Measurements from ENCODE around the gene IRX2.

Gene IRX2

DNA sequence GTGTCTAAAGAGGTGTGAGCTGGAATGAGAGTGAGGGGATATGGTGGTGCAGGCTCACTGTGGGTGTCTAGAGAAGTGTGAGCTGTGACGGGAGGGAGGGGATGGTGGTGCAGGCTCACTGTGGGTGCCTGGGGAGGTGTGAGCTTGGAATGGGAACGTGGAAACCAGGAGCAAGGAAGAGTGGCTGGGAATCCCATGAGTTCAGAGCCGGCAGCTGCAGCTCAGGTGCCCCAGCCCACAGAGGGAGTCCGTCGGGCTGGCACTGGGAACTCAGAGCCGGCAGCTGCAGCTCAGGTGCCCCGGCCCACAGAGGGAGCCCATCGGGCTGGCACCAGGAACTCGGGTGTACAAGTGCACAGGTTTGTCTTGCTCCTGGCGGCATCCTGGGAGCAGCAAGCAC is 45.6 kb downstream of the IRX2 start:
- no peak overlapping the region for H3K4me3 ChIP-seq (ENCODE audit: low read depth, low read length)
- DNase-seq (ENCODE audit: low read depth), result no peak
- TF ChIP-seq, protein P1, sequence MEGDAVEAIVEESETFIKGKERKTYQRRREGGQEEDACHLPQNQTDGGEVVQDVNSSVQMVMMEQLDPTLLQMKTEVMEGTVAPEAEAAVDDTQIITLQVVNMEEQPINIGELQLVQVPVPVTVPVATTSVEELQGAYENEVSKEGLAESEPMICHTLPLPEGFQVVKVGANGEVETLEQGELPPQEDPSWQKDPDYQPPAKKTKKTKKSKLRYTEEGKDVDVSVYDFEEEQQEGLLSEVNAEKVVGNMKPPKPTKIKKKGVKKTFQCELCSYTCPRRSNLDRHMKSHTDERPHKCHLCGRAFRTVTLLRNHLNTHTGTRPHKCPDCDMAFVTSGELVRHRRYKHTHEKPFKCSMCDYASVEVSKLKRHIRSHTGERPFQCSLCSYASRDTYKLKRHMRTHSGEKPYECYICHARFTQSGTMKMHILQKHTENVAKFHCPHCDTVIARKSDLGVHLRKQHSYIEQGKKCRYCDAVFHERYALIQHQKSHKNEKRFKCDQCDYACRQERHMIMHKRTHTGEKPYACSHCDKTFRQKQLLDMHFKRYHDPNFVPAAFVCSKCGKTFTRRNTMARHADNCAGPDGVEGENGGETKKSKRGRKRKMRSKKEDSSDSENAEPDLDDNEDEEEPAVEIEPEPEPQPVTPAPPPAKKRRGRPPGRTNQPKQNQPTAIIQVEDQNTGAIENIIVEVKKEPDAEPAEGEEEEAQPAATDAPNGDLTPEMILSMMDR (conservative IDR thresholded peaks at IDR 0.05; ENCODE audit: low read depth, low read length), result no peak

DNA sequence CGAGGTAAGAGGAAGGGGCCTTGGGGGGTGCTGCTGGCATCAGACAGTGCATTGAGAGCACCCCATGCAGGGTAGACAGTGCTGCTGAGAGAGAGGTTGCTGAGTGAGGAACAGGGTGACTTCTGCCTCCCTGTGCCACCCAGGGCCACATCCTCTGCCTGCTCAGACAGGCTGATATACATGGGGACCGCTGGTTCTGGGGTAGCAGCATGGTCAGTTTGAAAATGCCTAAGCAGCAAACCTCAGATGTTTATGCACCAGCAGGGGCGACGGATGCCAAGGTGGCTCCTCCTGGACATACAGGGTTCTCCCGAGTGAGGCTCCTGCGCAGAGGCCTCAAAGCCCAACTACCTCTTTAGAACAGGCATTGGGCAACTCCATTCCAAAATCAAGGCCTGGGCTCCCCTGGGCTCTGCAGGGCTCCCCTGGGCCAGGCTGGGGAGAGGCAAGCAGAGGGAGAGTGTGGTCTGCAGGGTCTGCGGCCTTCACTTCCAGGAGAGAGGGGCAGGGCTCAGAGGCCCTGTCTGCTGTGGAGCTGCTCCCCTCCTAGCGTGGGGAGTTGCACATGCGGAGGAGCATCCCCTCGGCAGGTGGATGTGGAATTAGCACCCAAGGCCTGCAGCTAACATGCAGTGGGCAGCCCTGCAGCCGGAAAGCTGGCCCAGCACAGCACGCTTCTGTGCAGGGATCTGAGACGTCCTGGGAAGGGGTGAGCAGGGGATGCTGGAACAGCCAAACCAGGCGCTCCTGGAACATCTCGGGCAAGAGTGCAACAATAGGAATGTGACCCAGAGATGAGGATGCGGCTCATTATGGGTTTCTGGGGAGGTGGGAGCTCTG is 46.5 kb downstream of the IRX2 start:
- TF ChIP-seq, protein P1 (conservative IDR thresholded peaks at IDR 0.05; ENCODE audit: low read depth, low read length), result no peak
- H3K4me3 ChIP-seq (ENCODE audit: low read depth, low read length), result no peak overlapping the region
- no peak for DNase-seq (ENCODE audit: low read depth)

GRCh38 chr5:2704111-2704510 is 47.4 kb downstream of the IRX2 start:
- TF ChIP-seq, protein P1 (conservative IDR thresholded peaks at IDR 0.05; ENCODE audit: low read depth, low read length), result no peak
- H3K4me3 ChIP-seq (ENCODE audit: low read depth, low read length), result no peak overlapping the region
- no peak for DNase-seq (ENCODE audit: low read depth)

DNA sequence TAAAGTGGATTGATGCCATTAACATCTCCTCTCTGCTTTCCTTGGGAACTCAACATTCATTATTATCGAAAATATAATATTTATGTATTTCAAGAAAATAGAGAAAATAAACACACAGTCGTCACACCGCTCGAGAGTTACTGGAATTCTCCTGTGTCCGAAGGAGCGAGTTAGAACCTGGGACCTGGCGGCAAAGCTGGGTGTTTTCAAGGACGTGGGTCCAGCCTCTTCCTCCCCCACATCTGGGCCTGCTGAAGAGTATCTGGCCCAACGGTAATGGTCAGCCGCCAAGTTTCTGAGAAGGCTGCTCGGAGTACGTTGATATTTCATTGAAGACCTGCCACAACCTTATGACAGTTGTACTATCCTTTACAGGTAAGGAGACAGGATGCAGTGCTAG is 47.9 kb downstream of the IRX2 start:
- no peak for DNase-seq (ENCODE audit: low read depth)
- no peak overlapping the region for H3K4me3 ChIP-seq (ENCODE audit: low read depth, low read length)
- TF ChIP-seq, protein P1 (conservative IDR thresholded peaks at IDR 0.05; ENCODE audit: low read depth, low read length), result no peak

- TF ChIP-seq, protein P1 (conservative IDR thresholded peaks at IDR 0.05; ENCODE audit: low read depth, low read length), result no peak
- no peak for DNase-seq (ENCODE audit: low read depth)
- no peak overlapping the region for H3K4me3 ChIP-seq (ENCODE audit: low read depth, low read length)
Measured at GRCh38 chr5:2703041-2703440, 48.4 kb downstream of the IRX2 start.

GRCh38 chr5:2702096-2702879 is 49.2 kb downstream of the IRX2 start:
- TF ChIP-seq, protein P1 (conservative IDR thresholded peaks at IDR 0.05; ENCODE audit: low read depth, low read length), result no peak
- H3K4me3 ChIP-seq (ENCODE audit: low read depth, low read length), result no peak overlapping the region
- DNase-seq (ENCODE audit: low read depth), result no peak
